H1 (cell line): Measurements from ENCODE around the gene IRF8. TPM values are rescaled to one million over a fixed set of nuclear protein-coding genes. Genes with fewer than 3 reads are reported as not detected.

Source experiments
- CTCF ChIA-PET: fragments of 300-600 bp; sonication (Branson Sonifier 250); formaldehyde crosslinking; loops from one replicate; lab custom pipeline; 2021; ENCODE audit not compliant: partially characterized antibody; lab: Charles Lee
- POLR2A ChIA-PET: fragments of 300-600 bp; sonication (Branson Sonifier 250); formaldehyde crosslinking; loops from one replicate; lab custom pipeline; 2021; ENCODE audit warnings: inconsistent platforms; ENCODE audit not compliant: partially characterized antibody; lab: Charles Lee
- DNase-seq, 2 experiments: peaks; one replicate each; pipeline versions ENCODE4 v3.0.0 to v3.0.0-alpha.2; 2010 to 2022; ENCODE audit warnings: low spot score in 2 of 2, low read depth in 1 of 2, mixed read lengths in 1 of 2
- FAIRE-seq: peaks from 2 replicates; lab custom pipeline; 2011; peaks lifted over from hg19 to GRCh38; lab: Jason Lieb, UNC
- H2AFZ ChIP-seq: 2 replicates; pipeline ENCODE4 v1.8.1; 2012; ENCODE audit warnings: low read length, inconsistent platforms
- H2AK5ac ChIP-seq: 2 replicates; pipeline ENCODE4 v1.6.1; 2013; ENCODE audit warnings: low read depth, low read length
- H2BK120ac ChIP-seq: replicated peaks from 2 replicates; pipeline ENCODE3; 2013; ENCODE audit warnings: low read depth, low read length, inconsistent platforms
- H2BK12ac ChIP-seq: 2 replicates; pipeline ENCODE4 v1.6.1; 2013; ENCODE audit warnings: low read depth, low read length
- H2BK15ac ChIP-seq: 2 replicates; pipeline ENCODE4 v1.6.1; 2013; ENCODE audit warnings: low read length
- H2BK20ac ChIP-seq: 2 replicates; pipeline ENCODE4 v1.6.1; 2013; ENCODE audit warnings: low read length
- H2BK5ac ChIP-seq: 2 replicates; pipeline ENCODE4 v1.6.1; 2013; ENCODE audit warnings: low read depth, low read length
- H3K14ac ChIP-seq: 2 replicates; pipeline ENCODE4 v1.6.1; 2013; ENCODE audit warnings: inconsistent platforms; ENCODE audit not compliant: insufficient read length
- H3K18ac ChIP-seq: 2 replicates; pipeline ENCODE4 v1.6.1; 2013; ENCODE audit warnings: low read length; ENCODE audit errors: extremely low read depth
- H3K23ac ChIP-seq: 2 replicates; pipeline ENCODE4 v1.6.1; 2013; ENCODE audit warnings: inconsistent platforms; ENCODE audit not compliant: insufficient read length
- H3K23me2 ChIP-seq: 2 replicates; pipeline ENCODE4 v1.6.1; 2013; ENCODE audit warnings: low read depth, low read length
- H3K27ac ChIP-seq: 2 replicates; pipeline ENCODE4 v1.6.1; 2011; ENCODE audit warnings: low read depth, low read length, inconsistent platforms
- H3K27me3 ChIP-seq, 4 experiments: replicated peaks in 1 of 4; 1 replicate in 1 of 4; 2 replicates in 3 of 4; pipeline versions ENCODE4 v1.6.1 to v1.8.1; 2011 to 2013; ENCODE audit warnings: low read length in 3 of 4, mild to moderate bottlenecking in 3 of 4, inconsistent platforms in 2 of 4, mixed read lengths in 2 of 4, moderate library complexity in 1 of 4; ENCODE audit not compliant: control insufficient read depth in 3 of 4, insufficient read depth in 3 of 4; ENCODE audit errors: extremely low read depth in 1 of 4
- H3K36me3 ChIP-seq, 4 experiments: 2 replicates each; pipeline versions ENCODE4 v1.6.1 to v1.8.1; 2011 to 2013; ENCODE audit warnings: mild to moderate bottlenecking in 4 of 4, low read length in 3 of 4, moderate library complexity in 2 of 4, control low read depth in 1 of 4, inconsistent platforms in 1 of 4; ENCODE audit not compliant: insufficient read depth in 4 of 4, control insufficient read depth in 2 of 4
- H3K4ac ChIP-seq: replicated peaks from 2 replicates; pipeline ENCODE3; 2013; ENCODE audit warnings: low read length, low read depth, mixed read lengths, inconsistent platforms; ENCODE audit not compliant: insufficient read length
- H3K4me1 ChIP-seq, 4 experiments: replicated peaks in 1 of 4; 1 replicate in 1 of 4; 2 replicates in 3 of 4; pipeline versions ENCODE4 v1.6.1 to v1.8.1; 2011 to 2013; ENCODE audit warnings: low read length in 3 of 4, inconsistent platforms in 2 of 4, mixed read lengths in 1 of 4; ENCODE audit not compliant: insufficient read depth in 4 of 4, control insufficient read depth in 3 of 4
- H3K4me2 ChIP-seq, 2 experiments: 2 replicates each; pipeline versions ENCODE4 v1.6.1 to v1.8.1; 2011 to 2013; ENCODE audit warnings: low read depth in 2 of 2, low read length in 2 of 2, control low read depth in 1 of 2, inconsistent platforms in 1 of 2, mild to moderate bottlenecking in 1 of 2; ENCODE audit not compliant: insufficient read depth in 1 of 2
- H3K4me3 ChIP-seq, 4 experiments: fragments of 200-600, 300-600 bp in 1 of 4; sonication (generic), shearing (Covaris generic), sonication (Bioruptor Twin) in 1 of 4; 2 replicates each; pipeline versions ENCODE4 v1.5.1 to v1.8.1; 2011 to 2016; ENCODE audit warnings: low read length in 4 of 4, low read depth in 3 of 4, control low read depth in 2 of 4, inconsistent platforms in 2 of 4, mild to moderate bottlenecking in 2 of 4, mixed read lengths in 1 of 4, moderate library complexity in 1 of 4; ENCODE audit not compliant: insufficient read depth in 2 of 4; ENCODE audit errors: extremely low read depth in 1 of 4
- H3K56ac ChIP-seq: replicated peaks from 2 replicates; pipeline ENCODE3; 2013; ENCODE audit warnings: low read depth, mild to moderate bottlenecking, mixed read lengths, low read length, inconsistent platforms; ENCODE audit not compliant: insufficient read length
- H3K79me1 ChIP-seq: 2 replicates; pipeline ENCODE4 v1.6.1; 2013; ENCODE audit warnings: low read depth, low read length, control low read depth
- H3K79me2 ChIP-seq, 2 experiments: 2 replicates each; pipeline versions ENCODE4 v1.6.1 to v1.8.1; 2012 to 2013; ENCODE audit warnings: low read length in 2 of 2, mild to moderate bottlenecking in 2 of 2, inconsistent platforms in 1 of 2; ENCODE audit not compliant: insufficient read depth in 2 of 2, control insufficient read depth in 1 of 2
- H3K9ac ChIP-seq, 4 experiments: replicated peaks in 1 of 4; 1 replicate in 1 of 4; 2 replicates in 3 of 4; pipeline versions ENCODE4 v1.6.1 to v1.8.1; 2011 to 2013; ENCODE audit warnings: low read depth in 3 of 4, low read length in 3 of 4, control low read depth in 2 of 4, mild to moderate bottlenecking in 2 of 4, moderate library complexity in 2 of 4, inconsistent platforms in 1 of 4; ENCODE audit errors: extremely low read depth in 1 of 4
- H3K9me3 ChIP-seq, 2 experiments: 2 replicates each; pipeline versions ENCODE4 v1.6.1 to v1.8.1; 2012 to 2013; ENCODE audit warnings: mild to moderate bottlenecking in 2 of 2, moderate library complexity in 2 of 2, control low read depth in 1 of 2, inconsistent platforms in 1 of 2, low read depth in 1 of 2, low read length in 1 of 2, mixed read lengths in 1 of 2; ENCODE audit not compliant: insufficient read depth in 2 of 2
- H4K20me1 ChIP-seq, 2 experiments: replicated peaks in 1 of 2; 2 replicates each; pipeline versions ENCODE3 to v1.8.1; 2011 to 2013; ENCODE audit warnings: inconsistent platforms in 2 of 2, low read length in 2 of 2, mild to moderate bottlenecking in 1 of 2; ENCODE audit not compliant: insufficient read depth in 2 of 2, control insufficient read depth in 1 of 2
- H4K5ac ChIP-seq: 2 replicates; pipeline ENCODE4 v1.6.1; 2013; ENCODE audit warnings: low read length, low read depth, mixed read lengths, inconsistent platforms; ENCODE audit not compliant: insufficient read length
- H4K8ac ChIP-seq: 2 replicates; pipeline ENCODE4 v1.8.0; 2013; ENCODE audit warnings: mild to moderate bottlenecking, moderate library complexity, low read length, inconsistent platforms; ENCODE audit not compliant: insufficient read depth; ENCODE audit errors: extremely low read depth
- H4K91ac ChIP-seq: replicated peaks from 2 replicates; pipeline ENCODE3; 2013; ENCODE audit warnings: low read length, mixed read lengths, inconsistent platforms; ENCODE audit not compliant: insufficient read length
- BACH1 ChIP-seq: IDR thresholded peaks from 2 replicates; pipeline ENCODE4 v1.6.1; 2012; ENCODE audit warnings: low read length, improper control_type of control experiment
- BRCA1 ChIP-seq: IDR thresholded peaks from 2 replicates; pipeline ENCODE4 v1.6.1; 2012; ENCODE audit warnings: low read depth, low read length, improper control_type of control experiment
- CBX5 ChIP-seq: fragments of 300-800, 300-1000 bp; sonication (generic); IDR thresholded peaks from 2 replicates; pipeline ENCODE4 v1.7.1; 2016; ENCODE audit warnings: antibody characterized with exemption, low read length, low read depth
- CBX8 ChIP-seq: fragments of 300-800, 300-1000 bp; sonication (generic); IDR thresholded peaks from 2 replicates; pipeline ENCODE4 v1.7.1; 2016; ENCODE audit warnings: low read depth, low read length, borderline replicate concordance
- E2F6 ChIP-seq: IDR thresholded peaks from 2 replicates; pipeline ENCODE4 v1.6.1; 2012; ENCODE audit warnings: inconsistent platforms
- EZH2 ChIP-seq: fragments of 200-600 bp; sonication (generic); IDR thresholded peaks from 2 replicates; pipeline ENCODE4 v1.7.1; 2012; ENCODE audit warnings: low read depth, mild to moderate bottlenecking, moderate library complexity, low read length, inconsistent platforms; ENCODE audit not compliant: severe bottlenecking
- KDM1A ChIP-seq: fragments of 200-600, 300-600 bp; sonication (generic); IDR thresholded peaks from 2 replicates; pipeline ENCODE4 v1.7.1; 2016; ENCODE audit warnings: mild to moderate bottlenecking, low read length, borderline replicate concordance
- POU5F1 ChIP-seq: IDR thresholded peaks from 2 replicates; pipeline ENCODE4 v1.6.1; 2011; ENCODE audit warnings: low read depth, mild to moderate bottlenecking, low read length, moderate library complexity
- RFX5 ChIP-seq: IDR thresholded peaks from 2 replicates; pipeline ENCODE4 v1.6.1; 2011; ENCODE audit warnings: low read depth, low read length, improper control_type of control experiment, borderline replicate concordance
- SAP30 ChIP-seq: fragments of 300-600 bp; sonication (generic); IDR thresholded peaks from 2 replicates; pipeline ENCODE4 v1.7.1; 2012; ENCODE audit warnings: low read length, moderate library complexity, mild to moderate bottlenecking, inconsistent platforms; ENCODE audit not compliant: insufficient read depth, insufficient replicate concordance
- SP2 ChIP-seq: IDR thresholded peaks from 2 replicates; pipeline ENCODE4 v1.6.1; 2012; ENCODE audit warnings: mild to moderate bottlenecking, low read length, inconsistent platforms
- SRF ChIP-seq: IDR thresholded peaks from 2 replicates; pipeline ENCODE4 v1.6.1; 2011; ENCODE audit warnings: mild to moderate bottlenecking, low read depth, low read length, moderate library complexity
- TAF1 ChIP-seq: IDR thresholded peaks from 2 replicates; pipeline ENCODE4 v1.6.1; 2011; ENCODE audit warnings: mild to moderate bottlenecking, low read depth, low read length
- TBP ChIP-seq: IDR thresholded peaks from 2 replicates; pipeline ENCODE4 v1.6.1; 2011; ENCODE audit warnings: low read depth, low read length, improper control_type of control experiment
- WGBS, 2 experiments: shearing (Covaris generic) in 1 of 2; methylation state at CpG; one replicate each; pipeline versions ENCODE4 v1.1.6 to v1.1.7; 2013 to 2015; ENCODE audit warnings: low lambda C conversion rate in 2 of 2, mixed read lengths in 2 of 2, inconsistent platforms in 1 of 2, low coverage in 1 of 2, missing lambda C conversion rate in 1 of 2; ENCODE audit not compliant: insufficient replicate concordance in 2 of 2, insufficient coverage in 1 of 2, insufficient read length in 1 of 2; ENCODE audit errors: extremely low coverage in 1 of 2, missing lambda C conversion rate in 1 of 2; 5-methylcytosine and 5-hydroxymethylcytosine counted together
- polyA plus RNA-seq, 7 experiments: library from polyadenylated mRNA; depleted of rRNA in 3 of 7; stranded (reverse) in 5 of 7; unstranded in 2 of 7; fragments of >200 nt in 5 of 7; fragments of 200-250 nt in 2 of 7; gene quantifications; 1 replicate in 5 of 7; 2 replicates in 1 of 7; 4 replicates in 1 of 7; pipeline versions ENCODE4 v1.2.1 to v1.2.3, GENCODE V29; 2011 to 2013; ENCODE audit warnings: missing spikeins in 2 of 7, mixed read lengths in 2 of 7
- total RNA-seq: library from RNA; stranded (reverse); fragmentation: NEBNext Ultra II Directional; extraction: Animal tissue kit (Norgen Biotek cat#: 25700); gene quantifications from 2 replicates; pipeline ENCODE4 v1.2.1, GENCODE V29; 2021

Gene IRF8
- total and polyA plus RNA-seq, 2 of the 8 experiments (the other 6 are each of a cell fraction or from before 2014, with no cell fraction given) = 0.35 to 2.0 TPM

GRCh38 chr16:85903559-85903958, 4.6 kb downstream of the IRF8 start:
- CTCF ChIA-PET = interaction anchor here (0.6 to 2.9 kb wide), 7 partner anchors 9 to 607 kb away, joined by 3 to 11 read pairs (median 6); no protein-coding TSS in a partner anchor
- H3K56ac ChIP-seq = no peak overlapping the region
- TF ChIP-seq TBP (no peak), SRF (no peak), POU5F1 (no peak), BACH1 (no peak), SP2 (no peak), TAF1 (no peak), RFX5 (no peak), EZH2 (no peak), E2F6 (no peak), KDM1A (no peak), CBX8 (no peak), CBX5 (no peak), BRCA1 (no peak), SAP30 (no peak)

More at GRCh38 chr16:85903559-85903958, 4.6 kb downstream of the IRF8 start:
- H3K79me2 ChIP-seq = no peaks in the 10 kb centered on the region
- no peaks in the 10 kb centered on the region for H3K36me3 ChIP-seq
- no peak overlapping the region for H3K18ac ChIP-seq
- no peak for FAIRE-seq
- H2BK15ac ChIP-seq = no peak overlapping the region
- no peak overlapping the region for H2AFZ ChIP-seq
- H3K9ac ChIP-seq = no peak overlapping the region; a peak in 1 of 7 replicates
- no peaks in the 10 kb centered on the region for H4K20me1 ChIP-seq
- no peak for DNase-seq
- no peak overlapping the region for H4K91ac ChIP-seq
- no peak overlapping the region for H3K4ac ChIP-seq
- no peak overlapping the region for H3K27ac ChIP-seq
- H2AK5ac ChIP-seq = no peak overlapping the region
- H2BK120ac ChIP-seq = no peak overlapping the region
- WGBS, 2 experiments = 90% methylated on average over 6 of the region's 6 CpGs; no CpG with 5 or more reads in 1 of the 2 experiments
- H3K14ac ChIP-seq = no peak overlapping the region
- POLR2A ChIA-PET = no interaction called here
- no peak overlapping the region for H3K23ac ChIP-seq
- H3K79me1 ChIP-seq = no peaks in the 10 kb centered on the region
- no peak overlapping the region for H2BK5ac ChIP-seq
- no peaks in the 10 kb centered on the region for H3K4me1 ChIP-seq
- H3K9me3 ChIP-seq = no peaks in the 10 kb centered on the region; a peak in 1 of 4 replicates
- H3K4me3 ChIP-seq = no peak overlapping the region
- no peak overlapping the region for H3K4me2 ChIP-seq
- no peak overlapping the region for H4K8ac ChIP-seq
- peaks cover 3% of the 10 kb centered on the region; the same call in 1 of the 2 replicates for H3K23me2 ChIP-seq
- H2BK12ac ChIP-seq = no peak overlapping the region
- H4K5ac ChIP-seq = no peak overlapping the region
- no peak overlapping the region for H2BK20ac ChIP-seq
- H3K27me3 ChIP-seq = peaks cover 8 to 18% (median 12%) of the 10 kb centered on the region in 4 experiments; a peak in 6 of 7 replicates
